Smooth muscle cell (in vitro differentiated cells): ENCODE data around the gene ICAM1. TPM values are rescaled to one million over a fixed set of nuclear protein-coding genes. Genes with fewer than 3 reads are reported as not detected.
"Not testable (repeated sequence)": the region's sequence is repeated elsewhere in the genome, so short reads cannot be mapped to it uniquely, and the experiment has no call there.

ENCODE experiments used
- DNase-seq: peaks from one replicate; lab custom pipeline; 2025; ENCODE audit not compliant: unreplicated experiment; lab: John Stamatoyannopoulos, UW
- H2AFZ ChIP-seq: fragments of 200-600 bp; sonication (generic); 2 replicates; pipeline ENCODE4 v1.6.0; 2016; ENCODE audit warnings: antibody characterized with exemption, low read depth, mild to moderate bottlenecking
- H3F3A ChIP-seq: fragments of 200-600 bp; sonication (generic); 2 replicates; pipeline ENCODE4 v1.6.0; 2017; ENCODE audit warnings: antibody characterized with exemption, low read depth
- H3K27ac ChIP-seq: fragments of 200-600 bp; sonication (generic); 2 replicates; pipeline ENCODE4 v1.5.1; 2016; ENCODE audit warnings: low read depth, mild to moderate bottlenecking
- H3K27me3 ChIP-seq: fragments of 200-600 bp; sonication (generic); 2 replicates; pipeline ENCODE4 v1.6.1; 2016; ENCODE audit warnings: low read depth, mild to moderate bottlenecking
- H3K36me3 ChIP-seq: fragments of 200-600 bp; sonication (generic); 2 replicates; pipeline ENCODE4 v1.5.1; 2016; ENCODE audit warnings: low read depth
- H3K4me1 ChIP-seq: fragments of 200-600 bp; sonication (generic); 2 replicates; pipeline ENCODE4 v1.5.1; 2016; ENCODE audit warnings: low read depth
- H3K4me2 ChIP-seq: fragments of 200-600 bp; sonication (generic); 2 replicates; pipeline ENCODE4 v1.6.0; 2016; ENCODE audit warnings: mild to moderate bottlenecking
- H3K4me3 ChIP-seq: fragments of 200-600 bp; sonication (generic); 2 replicates; pipeline ENCODE4 v1.5.1; 2016; ENCODE audit warnings: mild to moderate bottlenecking
- H3K79me2 ChIP-seq: fragments of 200-600 bp; sonication (generic); 2 replicates; pipeline ENCODE4 v1.6.0; 2016; ENCODE audit warnings: low read depth, mild to moderate bottlenecking
- H3K9ac ChIP-seq: fragments of 200-600 bp; sonication (generic); 2 replicates; pipeline ENCODE4 v1.6.0; 2016; ENCODE audit warnings: low read depth
- H3K9me3 ChIP-seq: fragments of 200-600 bp; sonication (generic); replicated peaks from 2 replicates; pipeline ENCODE4 v1.5.1; 2016; ENCODE audit warnings: low read depth
- H4K20me1 ChIP-seq: fragments of 200-600 bp; sonication (generic); 2 replicates; pipeline ENCODE4 v1.6.0; 2016; ENCODE audit warnings: low read depth
- WGBS: methylation state at CpG from one replicate; pipeline ENCODE4 v1.1.7; 2016; ENCODE audit warnings: low lambda C conversion rate; 5-methylcytosine and 5-hydroxymethylcytosine counted together
- polyA plus RNA-seq: library from polyadenylated mRNA; unstranded; fragments of >200 nt; fragmentation: Nextera tagmentation; extraction: Ambion mirVana; gene quantifications from 2 replicates; pipeline ENCODE4 v1.2.1, GENCODE V29; 2016
- total RNA-seq: library from RNA; depleted of rRNA; stranded (reverse); fragments of >200 nt; gene quantifications from 2 replicates; pipeline ENCODE4 v1.2.3, GENCODE V29; 2014
- TF ChIP-seq, protein P1 (sequence below): fragments of 200-600 bp; sonication (generic); IDR thresholded peaks from 2 replicates; pipeline ENCODE4 v1.5.1; 2017; ENCODE audit warnings: borderline replicate concordance, mild to moderate bottlenecking, antibody characterized with exemption; ENCODE audit not compliant: insufficient read depth, poor library complexity, severe bottlenecking

Gene ICAM1
- total and polyA plus RNA-seq, 2 experiments from 2014 or later: 4.6 to 9.2 TPM

DNA sequence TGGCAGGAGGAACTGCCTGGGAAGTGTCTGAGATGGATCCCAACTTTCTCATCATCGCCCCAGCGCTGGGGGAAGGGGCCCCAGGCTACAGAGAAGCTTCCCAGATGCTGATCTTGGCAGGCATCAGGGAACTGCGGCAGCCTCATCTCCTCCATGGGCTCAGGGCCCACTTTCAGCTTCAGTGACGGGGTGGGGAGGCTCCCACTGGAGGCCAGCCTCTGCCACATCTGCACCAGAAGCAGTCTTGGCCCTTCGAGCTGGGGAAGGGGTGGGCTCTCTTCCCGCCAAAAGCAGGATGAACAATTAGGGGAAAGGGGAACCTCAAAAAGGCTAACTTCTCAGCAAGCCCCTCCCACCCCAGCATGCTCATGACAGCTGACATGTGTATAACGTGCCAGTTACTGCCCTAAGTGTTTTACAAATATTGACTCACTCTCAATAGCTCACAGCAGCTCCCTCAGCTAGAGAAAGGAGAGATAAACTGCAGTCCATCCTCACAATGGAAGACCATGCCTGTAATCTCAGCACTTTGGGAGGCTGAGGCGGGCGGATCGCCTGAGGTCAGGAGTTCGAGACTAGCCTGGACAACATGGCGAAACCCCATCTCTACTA is 32.6 kb upstream of the ICAM1 start:
- Histone ChIP-seq H3K4me3 (no peak overlapping the region), H2AFZ (no peak overlapping the region), H3K27me3 (no peaks in the 10 kb centered on the region), H3K4me1 (no peaks in the 10 kb centered on the region), H3F3A (no peaks in the 10 kb centered on the region), H3K36me3 (no peaks in the 10 kb centered on the region), H4K20me1 (no peaks in the 10 kb centered on the region), H3K27ac (no peak overlapping the region), H3K79me2 (no peaks in the 10 kb centered on the region), H3K9me3 (no peaks in the 10 kb centered on the region), H3K9ac (no peak overlapping the region), H3K4me2 (no peak overlapping the region)
- no peak for DNase-seq
- TF ChIP-seq, protein P1, sequence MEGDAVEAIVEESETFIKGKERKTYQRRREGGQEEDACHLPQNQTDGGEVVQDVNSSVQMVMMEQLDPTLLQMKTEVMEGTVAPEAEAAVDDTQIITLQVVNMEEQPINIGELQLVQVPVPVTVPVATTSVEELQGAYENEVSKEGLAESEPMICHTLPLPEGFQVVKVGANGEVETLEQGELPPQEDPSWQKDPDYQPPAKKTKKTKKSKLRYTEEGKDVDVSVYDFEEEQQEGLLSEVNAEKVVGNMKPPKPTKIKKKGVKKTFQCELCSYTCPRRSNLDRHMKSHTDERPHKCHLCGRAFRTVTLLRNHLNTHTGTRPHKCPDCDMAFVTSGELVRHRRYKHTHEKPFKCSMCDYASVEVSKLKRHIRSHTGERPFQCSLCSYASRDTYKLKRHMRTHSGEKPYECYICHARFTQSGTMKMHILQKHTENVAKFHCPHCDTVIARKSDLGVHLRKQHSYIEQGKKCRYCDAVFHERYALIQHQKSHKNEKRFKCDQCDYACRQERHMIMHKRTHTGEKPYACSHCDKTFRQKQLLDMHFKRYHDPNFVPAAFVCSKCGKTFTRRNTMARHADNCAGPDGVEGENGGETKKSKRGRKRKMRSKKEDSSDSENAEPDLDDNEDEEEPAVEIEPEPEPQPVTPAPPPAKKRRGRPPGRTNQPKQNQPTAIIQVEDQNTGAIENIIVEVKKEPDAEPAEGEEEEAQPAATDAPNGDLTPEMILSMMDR: no peak
- 73% methylated on average over 12 of the region's 12 CpGs for WGBS

DNA sequence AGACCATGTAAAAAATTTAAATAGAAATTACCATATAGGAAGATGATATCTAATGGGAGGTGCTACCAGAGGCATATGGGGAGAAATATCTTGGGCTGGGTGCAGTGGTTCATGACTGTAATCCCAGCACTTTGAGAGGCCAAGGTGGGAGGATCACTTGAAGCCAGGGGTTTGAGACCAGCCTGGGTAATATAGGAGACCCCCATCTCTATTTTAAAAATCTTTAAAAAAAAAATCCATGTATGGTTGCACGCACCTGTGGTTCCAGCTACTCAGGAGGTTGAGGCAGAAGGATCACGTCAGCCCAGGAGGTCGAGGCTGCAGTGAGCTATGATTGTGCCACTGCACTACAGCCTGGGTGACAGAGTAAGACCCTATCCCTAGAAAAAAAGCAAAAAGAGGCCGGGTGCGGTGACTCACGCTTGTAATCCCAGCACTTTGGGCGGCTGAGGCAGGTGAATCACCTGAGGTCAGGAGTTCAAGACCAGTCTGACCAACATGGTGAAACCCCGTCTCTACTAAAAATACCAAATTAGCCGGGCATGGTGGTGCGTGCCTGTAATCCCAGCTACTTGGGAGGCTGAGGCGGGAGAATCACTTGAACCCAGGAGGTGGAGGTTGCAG is 29.0 kb upstream of the ICAM1 start:
- WGBS: 94% methylated on average over 11 of the region's 11 CpGs
- not testable (repeated sequence) for H4K20me1 ChIP-seq, H3K9me3 ChIP-seq, H3K4me2 ChIP-seq, H3K27ac ChIP-seq, H3F3A ChIP-seq, H3K4me1 ChIP-seq, H3K36me3 ChIP-seq, H2AFZ ChIP-seq, H3K79me2 ChIP-seq, H3K27me3 ChIP-seq, H3K9ac ChIP-seq, H3K4me3 ChIP-seq, DNase-seq

DNA sequence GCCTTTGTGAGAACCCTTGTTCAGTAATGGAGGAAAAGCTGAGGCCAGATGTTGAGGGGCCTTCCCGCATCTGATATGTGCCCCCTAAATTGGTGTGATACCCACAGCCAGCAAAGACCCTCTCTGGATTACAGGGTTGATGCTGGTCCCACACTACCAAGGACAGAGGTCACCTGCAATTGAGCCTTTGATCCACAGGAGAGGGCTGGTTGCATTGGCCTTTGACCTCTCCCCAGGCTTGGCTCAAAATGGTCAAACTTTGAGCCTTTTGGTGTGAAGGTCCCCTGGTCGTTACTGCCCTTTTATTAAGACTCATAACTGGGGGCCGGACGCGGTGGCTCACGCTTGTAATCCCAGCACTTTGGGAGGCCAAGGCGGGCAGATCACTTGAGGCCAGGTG is 27.3 kb upstream of the ICAM1 start:
- 97% methylated on average over 7 of the region's 7 CpGs for WGBS
- Histone ChIP-seq H3F3A (no peaks in the 10 kb centered on the region), H4K20me1 (no peaks in the 10 kb centered on the region), H3K36me3 (no peaks in the 10 kb centered on the region), H3K4me1 (no peaks in the 10 kb centered on the region), H3K27me3 (no peaks in the 10 kb centered on the region), H3K9me3 (no peaks in the 10 kb centered on the region), H3K4me2 (no peak overlapping the region), H3K79me2 (no peaks in the 10 kb centered on the region), H3K4me3 (no peak overlapping the region), H2AFZ (no peak overlapping the region), H3K27ac (no peak overlapping the region), H3K9ac (no peak overlapping the region)
- TF ChIP-seq, protein P1: no peak
- no peak for DNase-seq

DNA sequence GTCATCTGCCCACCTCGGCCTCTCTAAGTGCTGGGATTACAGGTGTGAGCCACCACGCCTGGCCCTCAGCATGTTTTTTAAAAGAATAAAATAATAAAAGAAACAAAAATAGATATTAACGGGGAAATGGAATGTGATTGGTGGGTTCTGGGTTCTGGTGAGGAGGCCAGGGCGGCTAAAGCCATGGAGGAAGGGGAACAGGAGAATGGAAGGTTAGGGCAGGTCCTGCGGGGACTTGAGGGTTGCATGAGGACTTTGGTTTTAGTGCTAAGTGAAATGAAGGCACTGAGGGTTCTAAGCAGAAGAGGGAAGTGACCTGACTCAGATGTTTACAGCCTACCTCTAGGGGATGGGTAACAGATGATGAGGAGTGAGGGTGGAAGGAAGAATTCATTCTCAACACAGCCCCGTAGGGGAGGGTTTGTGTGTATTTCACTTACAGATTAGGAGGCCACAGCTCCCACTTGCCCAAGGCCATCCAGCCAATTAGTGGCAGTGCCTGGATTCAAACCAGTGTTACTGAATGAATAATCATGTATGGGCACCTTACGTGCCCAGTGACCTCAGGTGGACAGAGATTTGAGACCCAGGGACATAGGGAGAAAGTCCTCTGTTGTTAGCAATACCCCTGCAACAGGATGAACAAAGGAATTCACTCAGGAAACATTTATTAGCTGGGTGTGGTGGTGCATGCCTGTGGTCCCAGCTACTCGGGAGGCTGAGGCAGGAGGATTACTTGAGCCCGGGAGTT is 25.6 kb upstream of the ICAM1 start:
- Histone ChIP-seq H4K20me1 (no peaks in the 10 kb centered on the region), H3K27me3 (no peaks in the 10 kb centered on the region), H3K9ac (no peak overlapping the region), H3K4me3 (no peak overlapping the region), H3K79me2 (no peaks in the 10 kb centered on the region), H3K27ac (no peak overlapping the region), H3K4me2 (no peak overlapping the region), H3K4me1 (no peaks in the 10 kb centered on the region), H3F3A (no peaks in the 10 kb centered on the region), H2AFZ (no peak overlapping the region), H3K9me3 (no peaks in the 10 kb centered on the region), H3K36me3 (no peaks in the 10 kb centered on the region)
- no peak for DNase-seq
- TF ChIP-seq, protein P1: no peak
- 86% methylated on average over 9 of the region's 9 CpGs for WGBS
